GM08714 (cell line): Measurements from ENCODE around the gene BCLAF1.
"Not testable (repeated sequence)": the region's sequence is repeated elsewhere in the genome, so short reads cannot be mapped to it uniquely, and the experiment has no call there.

Source experiments
- H3K4me3 ChIP-seq: fragments of 200-500 bp; sonication (Bioruptor generic); 2 replicates; pipeline ENCODE4 v1.5.1; 2014; ENCODE audit warnings: mild to moderate bottlenecking, low read length, inconsistent platforms
- ZNF274 ChIP-seq: IDR thresholded peaks from 2 replicates; pipeline ENCODE4 v1.6.1; 2012; ENCODE audit warnings: mild to moderate bottlenecking, low read depth, low read length

Gene BCLAF1

DNA sequence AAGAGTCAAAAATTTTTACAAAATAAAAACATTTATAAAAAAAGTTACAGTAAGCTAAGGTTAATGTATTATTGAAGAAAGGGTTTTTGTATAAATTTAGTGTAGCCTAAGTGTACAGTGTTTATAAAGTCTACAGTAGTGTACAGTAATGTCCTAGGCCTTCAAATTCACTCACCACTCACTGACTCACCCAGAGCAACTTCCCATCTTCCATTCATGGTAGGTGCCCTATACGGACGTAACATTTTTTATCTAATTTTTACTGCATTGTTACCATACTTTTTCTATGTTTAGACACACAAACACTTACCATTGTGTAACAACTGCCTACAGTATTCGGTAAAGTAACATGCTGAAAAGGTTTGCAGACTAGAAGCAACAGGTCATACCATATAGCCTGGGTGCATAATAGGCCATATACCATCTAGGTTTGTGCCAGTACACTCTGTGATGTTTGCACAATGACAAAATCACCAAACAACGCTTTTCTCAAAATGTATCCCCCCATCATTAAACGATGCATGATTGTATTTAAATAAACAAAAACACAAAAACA, 45.5 kb downstream of the BCLAF1 start:
- no peak for TF ChIP-seq ZNF274
- H3K4me3 ChIP-seq, result no peak overlapping the region

GRCh38 chr6:136236466-136237293, 53.0 kb downstream of the BCLAF1 start:
- no peak overlapping the region for H3K4me3 ChIP-seq
- no peak for TF ChIP-seq ZNF274

DNA sequence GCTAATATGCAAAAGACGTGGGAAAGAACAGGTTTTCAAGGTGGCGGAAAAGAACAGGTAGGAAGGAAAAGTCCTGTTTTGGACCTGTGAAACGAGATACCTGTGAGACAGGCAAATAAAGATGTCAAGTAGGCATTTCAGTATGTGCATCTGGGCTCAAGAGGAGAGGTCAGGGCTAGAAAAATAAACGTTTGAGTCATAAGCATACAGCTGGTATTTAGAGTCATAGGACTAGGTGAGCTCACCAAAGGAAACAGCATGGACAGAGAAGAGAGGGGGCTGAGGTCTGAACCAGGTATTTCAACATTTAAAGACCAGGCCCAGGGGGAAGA, 54.4 kb downstream of the BCLAF1 start:
- TF ChIP-seq ZNF274, result no peak
- no peak overlapping the region for H3K4me3 ChIP-seq

- no peak for TF ChIP-seq ZNF274
- no peak overlapping the region for H3K4me3 ChIP-seq
Measured at GRCh38 chr6:136232701-136233100, 56.9 kb downstream of the BCLAF1 start.

DNA sequence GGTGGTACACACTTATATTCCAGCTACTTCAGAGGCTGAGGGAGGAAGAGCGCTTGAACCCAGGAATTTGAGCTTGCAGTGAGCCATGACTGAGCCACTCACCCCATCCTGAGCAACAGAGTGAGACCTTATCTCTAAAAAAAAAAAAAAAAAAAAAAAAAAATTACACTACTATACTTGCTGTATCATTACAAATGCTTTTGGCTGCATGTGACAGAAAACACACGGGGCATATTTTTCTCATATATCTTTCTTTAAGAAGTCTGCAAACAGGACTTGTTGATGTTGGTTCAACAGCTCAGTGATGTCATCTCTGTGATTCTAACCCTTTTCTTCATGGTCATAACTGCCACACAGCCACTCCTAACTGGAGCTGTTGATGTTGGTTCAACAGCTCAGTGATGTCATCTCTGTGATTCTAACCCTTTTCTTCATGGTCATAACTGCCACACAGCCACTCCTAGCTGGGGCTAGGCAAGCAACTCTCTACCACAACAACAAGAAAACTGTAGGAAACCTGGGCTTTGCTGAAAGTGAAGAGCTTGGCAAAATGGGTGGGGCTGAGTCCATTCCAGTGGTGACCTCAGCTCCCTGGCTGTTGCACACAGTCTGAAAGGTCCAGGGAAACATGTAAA, 59.3 kb downstream of the BCLAF1 start:
- H3K4me3 ChIP-seq, result no peak overlapping the region
- no peak for TF ChIP-seq ZNF274

GRCh38 chr6:136228814-136229213, 60.8 kb downstream of the BCLAF1 start:
- no peak for TF ChIP-seq ZNF274
- H3K4me3 ChIP-seq, result no peak overlapping the region

DNA sequence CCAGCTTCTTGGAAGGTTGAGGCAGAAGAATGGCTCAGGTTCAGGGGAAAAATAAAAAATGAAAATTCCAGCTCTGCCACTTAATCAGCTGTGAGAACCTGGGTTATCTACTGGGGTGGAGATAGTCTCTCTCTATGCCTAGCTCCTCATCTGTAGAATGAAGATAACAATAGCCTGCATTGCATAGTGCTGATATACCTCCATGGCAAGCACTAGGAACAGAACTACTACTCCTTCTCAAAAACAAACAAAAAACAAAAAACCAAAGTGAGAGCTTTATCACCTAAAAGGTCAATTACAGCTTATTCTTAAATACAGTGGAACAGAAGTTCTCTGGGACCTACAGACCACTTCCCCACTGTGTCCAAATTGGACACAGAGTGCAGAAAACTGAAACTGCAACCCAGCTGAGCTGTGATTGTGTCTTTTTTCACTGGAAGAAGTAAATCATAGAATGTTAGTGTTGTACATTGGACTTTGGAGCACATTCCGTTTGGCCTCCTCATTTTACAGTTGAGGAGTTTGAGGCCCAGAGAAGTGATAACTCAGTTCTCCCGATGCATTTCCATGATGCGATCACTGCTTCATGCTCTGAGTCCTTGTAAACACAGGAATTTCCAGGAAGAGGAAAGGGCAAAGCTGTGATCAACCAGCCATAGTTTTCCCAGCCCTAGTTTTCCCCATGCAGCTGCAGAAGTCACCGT, 62.8 kb downstream of the BCLAF1 start:
- no peak overlapping the region for H3K4me3 ChIP-seq
- no peak for TF ChIP-seq ZNF274

GRCh38 chr6:136226027-136226673, 63.5 kb downstream of the BCLAF1 start:
- H3K4me3 ChIP-seq, result no peak overlapping the region
- TF ChIP-seq ZNF274, result no peak

- TF ChIP-seq ZNF274, result no peak
- no peak overlapping the region for H3K4me3 ChIP-seq
Measured at GRCh38 chr6:136225496-136225895, 64.2 kb downstream of the BCLAF1 start.

DNA sequence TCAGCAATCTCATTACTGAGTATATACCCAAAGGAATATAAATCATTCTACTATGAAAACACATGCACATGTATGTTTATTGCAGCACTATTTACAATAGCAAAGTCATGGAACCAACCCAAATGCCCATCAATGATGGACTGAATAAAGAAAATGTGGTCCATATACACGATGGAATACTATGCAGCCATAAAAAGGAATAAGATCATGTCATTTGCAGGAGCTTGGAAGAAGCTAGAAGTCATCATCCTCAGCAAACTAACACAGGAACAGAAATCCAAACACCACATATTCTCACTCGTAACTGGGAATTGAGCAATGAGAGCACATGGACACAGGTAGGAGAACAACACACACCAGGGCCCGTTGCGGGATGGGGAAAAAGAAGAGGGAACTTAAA, 64.7 kb downstream of the BCLAF1 start:
- not testable (repeated sequence) for H3K4me3 ChIP-seq

DNA sequence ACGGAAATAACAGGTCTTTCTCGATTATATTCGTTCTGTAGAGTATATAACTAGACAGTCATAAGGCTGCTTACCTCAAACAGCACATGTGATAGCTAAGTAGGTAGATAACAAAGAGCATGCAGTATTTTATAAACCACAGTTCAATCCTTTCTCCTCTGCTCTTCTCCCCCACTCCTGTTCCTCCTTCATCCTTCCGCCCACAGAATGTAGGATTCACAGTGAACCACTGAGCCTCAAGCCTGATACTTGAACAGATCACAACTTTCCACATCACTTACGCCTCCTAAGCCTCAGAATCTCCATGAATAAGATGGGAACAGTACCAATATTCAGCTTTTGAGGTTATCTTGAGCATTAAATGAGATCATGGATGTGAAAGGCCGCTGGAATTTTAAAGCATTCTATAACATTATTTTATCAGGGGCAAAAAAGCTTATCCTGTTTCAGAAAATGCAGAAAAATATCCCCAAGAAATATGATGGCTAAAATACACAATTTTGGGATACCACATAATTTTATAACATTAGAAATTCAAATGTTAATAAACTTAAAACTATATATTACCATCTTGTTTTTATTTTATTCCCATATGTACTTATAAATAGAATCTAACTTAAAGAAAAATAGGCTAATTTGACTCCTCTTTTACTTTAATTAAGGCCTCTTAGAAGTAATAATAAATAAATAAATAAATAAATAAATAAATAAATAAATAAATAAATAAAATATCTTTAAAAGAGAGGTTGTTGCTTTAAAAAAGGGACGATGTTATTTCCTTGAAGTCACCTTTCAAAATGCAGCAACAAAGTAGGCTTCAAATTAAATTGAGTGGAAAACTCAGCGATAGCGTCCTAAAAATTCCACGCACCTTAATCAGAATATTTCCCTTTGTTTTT, 72.9 kb downstream of the BCLAF1 start:
- no peak overlapping the region for H3K4me3 ChIP-seq
- TF ChIP-seq ZNF274, result no peak

DNA sequence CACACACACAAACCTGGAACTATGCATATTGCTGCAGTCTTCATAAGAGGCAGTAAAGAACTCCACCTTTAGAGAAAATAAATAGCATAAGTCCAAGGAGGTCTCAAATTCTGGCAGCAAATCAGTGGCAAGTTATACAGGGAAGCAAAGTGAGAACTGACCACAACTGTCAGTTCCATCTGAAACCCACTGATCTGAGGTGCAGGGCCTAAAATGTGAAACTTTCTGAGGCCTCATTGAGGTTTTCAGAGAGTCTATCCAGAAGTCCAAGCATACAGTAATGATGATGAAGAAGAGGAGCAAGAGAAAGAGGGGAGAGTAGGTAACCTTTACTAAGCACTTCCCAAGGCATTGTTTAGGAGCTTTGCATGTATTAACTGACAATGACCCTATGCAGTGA, 75.8 kb downstream of the BCLAF1 start:
- TF ChIP-seq ZNF274, result no peak
- no peak overlapping the region for H3K4me3 ChIP-seq

DNA sequence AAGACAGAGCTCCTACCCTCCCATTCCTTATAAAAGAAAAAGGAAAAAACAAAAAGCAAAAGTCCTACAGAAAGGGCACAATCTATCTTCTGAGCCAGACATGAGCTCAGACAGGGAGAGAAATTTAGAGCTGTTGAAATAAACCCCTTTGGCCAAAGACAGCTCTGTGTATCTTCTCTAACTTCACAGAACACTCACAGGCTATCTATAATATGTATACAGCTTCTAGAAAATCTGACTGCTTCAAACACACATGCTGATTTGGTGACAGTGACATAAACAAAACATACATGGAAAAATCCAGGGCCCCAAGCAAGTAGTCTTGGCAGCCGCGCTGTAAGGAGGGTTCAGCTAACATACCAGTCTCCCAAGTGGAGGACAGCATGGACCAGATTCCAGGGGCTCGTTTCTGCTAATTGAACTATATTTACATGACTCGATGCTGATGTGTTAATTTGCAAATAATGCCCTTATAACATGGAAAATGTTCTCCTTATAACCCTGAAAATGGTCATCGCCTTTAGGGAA, 76.6 kb downstream of the BCLAF1 start:
- no peak overlapping the region for H3K4me3 ChIP-seq
- no peak for TF ChIP-seq ZNF274
